ENCODE measurements around the gene FCN3.

GRCh38 chr1:27351541-27352107 lies 23.0 kb downstream of the FCN3 start:
- TF ChIP-seq, protein P1, sequence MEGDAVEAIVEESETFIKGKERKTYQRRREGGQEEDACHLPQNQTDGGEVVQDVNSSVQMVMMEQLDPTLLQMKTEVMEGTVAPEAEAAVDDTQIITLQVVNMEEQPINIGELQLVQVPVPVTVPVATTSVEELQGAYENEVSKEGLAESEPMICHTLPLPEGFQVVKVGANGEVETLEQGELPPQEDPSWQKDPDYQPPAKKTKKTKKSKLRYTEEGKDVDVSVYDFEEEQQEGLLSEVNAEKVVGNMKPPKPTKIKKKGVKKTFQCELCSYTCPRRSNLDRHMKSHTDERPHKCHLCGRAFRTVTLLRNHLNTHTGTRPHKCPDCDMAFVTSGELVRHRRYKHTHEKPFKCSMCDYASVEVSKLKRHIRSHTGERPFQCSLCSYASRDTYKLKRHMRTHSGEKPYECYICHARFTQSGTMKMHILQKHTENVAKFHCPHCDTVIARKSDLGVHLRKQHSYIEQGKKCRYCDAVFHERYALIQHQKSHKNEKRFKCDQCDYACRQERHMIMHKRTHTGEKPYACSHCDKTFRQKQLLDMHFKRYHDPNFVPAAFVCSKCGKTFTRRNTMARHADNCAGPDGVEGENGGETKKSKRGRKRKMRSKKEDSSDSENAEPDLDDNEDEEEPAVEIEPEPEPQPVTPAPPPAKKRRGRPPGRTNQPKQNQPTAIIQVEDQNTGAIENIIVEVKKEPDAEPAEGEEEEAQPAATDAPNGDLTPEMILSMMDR (IDR thresholded peaks at IDR 0.05; ENCODE audit: low read depth, low read length, poor library complexity, severe bottlenecking), result no peak
- no peak for TF ChIP-seq EZH2phosphoT487 (IDR thresholded peaks at IDR 0.05; ENCODE audit: borderline replicate concordance, low read length)

All from DOHH2 (cell line).